GM19452 (cell line): Measurements from ENCODE around the gene ZXDA.
"Not testable (repeated sequence)": the region's sequence is repeated elsewhere in the genome, so short reads cannot be mapped to it uniquely, and the experiment has no call there.

Experiments
- ATAC-seq: cut with Tn5 transposase; IDR thresholded peaks from one replicate; pipeline ENCODE4 v1.9.1; 2021; ENCODE audit not compliant: unreplicated experiment

Gene ZXDA

GRCh38 chrX:57910287-57910912, at the start of gene ZXDA:
ZXDA (minus strand) TSS chrX:57910458; CDS start chrX:57910420, 38 bp downstream.
- ATAC-seq, result peak; percentile 61

GRCh38 chrX:57952320-57952678, 42.0 kb upstream of the ZXDA start:
- peak; percentile 12 for ATAC-seq

GRCh38 chrX:57951666-57952319, 41.5 kb upstream of the ZXDA start:
- ATAC-seq, result peak; percentile 82

GRCh38 chrX:57933321-57933720, 23.1 kb upstream of the ZXDA start:
- no peak for ATAC-seq

- ATAC-seq, result no peak
Observed at GRCh38 chrX:57932266-57932665, 22.0 kb upstream of the ZXDA start.

- no peak for ATAC-seq
Observed at GRCh38 chrX:57930051-57930450, 19.8 kb upstream of the ZXDA start.

GRCh38 chrX:57929373-57929772, 19.1 kb upstream of the ZXDA start:
- ATAC-seq, result no peak

GRCh38 chrX:57925806-57926205, 15.5 kb upstream of the ZXDA start:
- no peak for ATAC-seq

GRCh38 chrX:57918750-57919436, 8.6 kb upstream of the ZXDA start:
- ATAC-seq, result no peak

- ATAC-seq, result no peak
Observed at GRCh38 chrX:57915680-57916079, 5.4 kb upstream of the ZXDA start.

- peak; percentile 76 for ATAC-seq
Observed at GRCh38 chrX:57909595-57910286, 517 bp downstream of the ZXDA start.

- not testable (repeated sequence) for ATAC-seq
Observed at GRCh38 chrX:57908972-57909594, 1.2 kb downstream of the ZXDA start.

GRCh38 chrX:57906790-57907189, 3.5 kb downstream of the ZXDA start:
- ATAC-seq, result no peak

- no peak for ATAC-seq
Observed at GRCh38 chrX:57905141-57905540, 5.1 kb downstream of the ZXDA start.

GRCh38 chrX:57904176-57904880, 5.9 kb downstream of the ZXDA start:
- no peak for ATAC-seq

GRCh38 chrX:57902633-57903032, 7.6 kb downstream of the ZXDA start:
- no peak for ATAC-seq

GRCh38 chrX:57901466-57901865, 8.8 kb downstream of the ZXDA start:
- ATAC-seq, result no peak

GRCh38 chrX:57900975-57901374, 9.3 kb downstream of the ZXDA start:
- ATAC-seq, result no peak

- no peak for ATAC-seq
Observed at GRCh38 chrX:57899906-57900305, 10.4 kb downstream of the ZXDA start.

GRCh38 chrX:57899064-57899463, 11.2 kb downstream of the ZXDA start:
- no peak for ATAC-seq

GRCh38 chrX:57871463-57871862, 38.8 kb downstream of the ZXDA start:
- no peak for ATAC-seq
